Spleen (tissue), 7 donors: ENCODE measurements around the gene PDE6H.

Source experiments
- CTCF ChIP-seq, 11 experiments: fragments of 200-600 bp in 7 of 11; fragments of 450-650 bp in 4 of 11; sonication (generic) in 4 of 11; IDR thresholded peaks in 8 of 11; conservative IDR thresholded peaks in 3 of 11; 1 replicate in 7 of 11; 2 replicates in 4 of 11; pipeline versions ENCODE4 v1.4.0 to v1.8.0; 2016 to 2021; ENCODE audit warnings: antibody characterized with exemption in 11 of 11, inconsistent platforms in 4 of 11, mild to moderate bottlenecking in 1 of 11
- POLR2A ChIP-seq, 3 donors: fragments of 450-650 bp; IDR thresholded peaks; one replicate each; pipeline ENCODE4 v1.5.1; 2017; ENCODE audit warnings: antibody characterized with exemption in 3 of 3, mild to moderate bottlenecking in 1 of 3
- POLR2AphosphoS5 ChIP-seq, 3 donors: sonication (generic); formaldehyde crosslinking; IDR thresholded peaks; one replicate each; pipeline ENCODE4 v1.5.1; 2017; ENCODE audit warnings: antibody characterized with exemption in 3 of 3
- donor health status: DM: no; HTN: no; CAD: no; lungs with moderate emphysema.
- donor health status: DM: no; HTN: no; CAD: no.
- donor health status: DM: no; HTN: no; CAD: no.

GRCh38 chr12:14959463-14959862 is 13.4 kb upstream of the PDE6H start:
- no peak for TF ChIP-seq CTCF (IDR thresholded peaks at IDR 0.05 in 8 of 11, conservative IDR thresholded peaks at IDR 0.05 in 3 of 11)
- no peak for TF ChIP-seq POLR2A (IDR thresholded peaks at IDR 0.05)
- peak in 1 of 3 donors; percentile 37 for TF ChIP-seq POLR2AphosphoS5 (IDR thresholded peaks at IDR 0.05)
